ENCODE results near the gene HMCN1.

The HMCN1 gene

GRCh38 chr1:185733818-185734735, at the start of gene HMCN1:
Gene HMCN1 (plus strand): TSS chr1:185734391. CDS start chr1:185734780, 389 bp downstream.
- TF ChIP-seq Cebpa-rat (IDR thresholded peaks at IDR 0.05): no peak
- Histone ChIP-seq H3K9ac (no peak within 1 kb of the TSS), H3K27me3 (no peaks in the 10 kb centered on the region), H3K9me3 (no peaks in the 10 kb centered on the region), H3K4me2 (no peak within 1 kb of the TSS), H4K20me1 (no peaks in the 10 kb centered on the region), H3K27ac (no peak within 1 kb of the TSS), H3K36me3 (no peaks in the 10 kb centered on the region), H3K4me1 (no peaks in the 10 kb centered on the region), H3K4me3 (no peak within 1 kb of the TSS)

GRCh38 chr1:185686821-185687778, 47.1 kb upstream of the HMCN1 start:
- no peaks in the 10 kb centered on the region for H3K36me3 ChIP-seq
- no peaks in the 10 kb centered on the region for H3K27me3 ChIP-seq
- H3K9me3 ChIP-seq: no peaks in the 10 kb centered on the region
- H3K27ac ChIP-seq: no peak overlapping the region
- no peak overlapping the region for H3K4me3 ChIP-seq
- no peaks in the 10 kb centered on the region for H3K4me1 ChIP-seq
- H3K4me2 ChIP-seq: no peak overlapping the region
- no peak overlapping the region for H3K9ac ChIP-seq
- TF ChIP-seq Cebpa-rat (IDR thresholded peaks at IDR 0.05): no peak
- no peaks in the 10 kb centered on the region for H4K20me1 ChIP-seq

GRCh38 chr1:185690527-185690926, 43.7 kb upstream of the HMCN1 start:
- H3K9ac ChIP-seq: no peak overlapping the region
- no peak for TF ChIP-seq Cebpa-rat (IDR thresholded peaks at IDR 0.05)
- H3K4me3 ChIP-seq: no peak overlapping the region
- H3K4me1 ChIP-seq: peaks cover 16% of the 10 kb centered on the region
- H3K27me3 ChIP-seq: no peaks in the 10 kb centered on the region
- H3K27ac ChIP-seq: no peak overlapping the region
- H3K9me3 ChIP-seq: peaks cover 4% of the 10 kb centered on the region; the same call in 1 of the 2 replicates
- H3K36me3 ChIP-seq: no peaks in the 10 kb centered on the region
- H3K4me2 ChIP-seq: no peak overlapping the region
- H4K20me1 ChIP-seq: no peaks in the 10 kb centered on the region

- H3K4me1 ChIP-seq: peaks cover 16% of the 10 kb centered on the region
- H3K27me3 ChIP-seq: no peaks in the 10 kb centered on the region
- no peak overlapping the region for H3K9ac ChIP-seq
- H3K36me3 ChIP-seq: no peaks in the 10 kb centered on the region
- peak overlapping the region; percentile 74 for H3K27ac ChIP-seq
- TF ChIP-seq Cebpa-rat (IDR thresholded peaks at IDR 0.05): no peak
- H3K4me3 ChIP-seq: peak overlapping the region; percentile 54
- peak overlapping the region; percentile 80 for H3K4me2 ChIP-seq
- peaks cover 4% of the 10 kb centered on the region; the same call in 1 of the 2 replicates for H3K9me3 ChIP-seq
- H4K20me1 ChIP-seq: no peaks in the 10 kb centered on the region
These were observed 40.5 kb upstream of the HMCN1 start for GRCh38 chr1:185693654-185694053.

GRCh38 chr1:185694081-185694480, 40.1 kb upstream of the HMCN1 start:
- peaks cover 4% of the 10 kb centered on the region; the same call in 1 of the 2 replicates for H3K9me3 ChIP-seq
- peaks cover 16% of the 10 kb centered on the region for H3K4me1 ChIP-seq
- H4K20me1 ChIP-seq: no peaks in the 10 kb centered on the region
- TF ChIP-seq Cebpa-rat (IDR thresholded peaks at IDR 0.05): no peak
- no peaks in the 10 kb centered on the region for H3K36me3 ChIP-seq
- H3K27ac ChIP-seq: peak overlapping the region; percentile 74
- peak overlapping the region; percentile 80 for H3K4me2 ChIP-seq
- no peaks in the 10 kb centered on the region for H3K27me3 ChIP-seq
- peak overlapping the region; percentile 54 for H3K4me3 ChIP-seq
- H3K9ac ChIP-seq: no peak overlapping the region

GRCh38 chr1:185695299-185695698, 38.9 kb upstream of the HMCN1 start:
- no peaks in the 10 kb centered on the region for H3K36me3 ChIP-seq

GRCh38 chr1:185696422-185697150, 37.6 kb upstream of the HMCN1 start:
- Histone ChIP-seq H3K4me1 (peaks cover 16% of the 10 kb centered on the region), H3K4me2 (no peak overlapping the region), H4K20me1 (no peaks in the 10 kb centered on the region), H3K4me3 (no peak overlapping the region), H3K9ac (no peak overlapping the region), H3K36me3 (no peaks in the 10 kb centered on the region), H3K9me3 (peaks cover 4% of the 10 kb centered on the region; the same call in 1 of the 2 replicates), H3K27me3 (no peaks in the 10 kb centered on the region), H3K27ac (no peak overlapping the region)
- TF ChIP-seq Cebpa-rat (IDR thresholded peaks at IDR 0.05): no peak

More at GRCh38 chr1:185695299-185695698, 38.9 kb upstream of the HMCN1 start:
- Histone ChIP-seq H3K9me3 (peaks cover 4% of the 10 kb centered on the region; the same call in 1 of the 2 replicates), H3K9ac (no peak overlapping the region), H3K4me2 (no peak overlapping the region), H3K4me3 (no peak overlapping the region), H3K4me1 (peaks cover 16% of the 10 kb centered on the region), H3K27ac (no peak overlapping the region), H3K27me3 (no peaks in the 10 kb centered on the region), H4K20me1 (no peaks in the 10 kb centered on the region)
- TF ChIP-seq Cebpa-rat (IDR thresholded peaks at IDR 0.05): no peak

GRCh38 chr1:185699874-185700273, 34.3 kb upstream of the HMCN1 start:
- Histone ChIP-seq H4K20me1 (no peaks in the 10 kb centered on the region), H3K9me3 (no peaks in the 10 kb centered on the region), H3K27me3 (no peaks in the 10 kb centered on the region), H3K4me3 (no peak overlapping the region), H3K4me1 (no peaks in the 10 kb centered on the region), H3K9ac (no peak overlapping the region), H3K27ac (no peak overlapping the region), H3K36me3 (no peaks in the 10 kb centered on the region), H3K4me2 (no peak overlapping the region)
- TF ChIP-seq Cebpa-rat (IDR thresholded peaks at IDR 0.05): no peak

- Histone ChIP-seq H4K20me1 (no peaks in the 10 kb centered on the region), H3K9ac (no peak overlapping the region), H3K4me1 (no peaks in the 10 kb centered on the region), H3K27ac (no peak overlapping the region), H3K4me2 (no peak overlapping the region), H3K9me3 (no peaks in the 10 kb centered on the region), H3K27me3 (no peaks in the 10 kb centered on the region), H3K4me3 (no peak overlapping the region), H3K36me3 (no peaks in the 10 kb centered on the region)
- no peak for TF ChIP-seq Cebpa-rat (IDR thresholded peaks at IDR 0.05)
These were observed 32.5 kb upstream of the HMCN1 start for GRCh38 chr1:185701650-185702049.
